HL-60 (cell line): ENCODE measurements around the gene ZNF627.

Experiments used
- DNase-seq, 2 experiments: peaks; one replicate each; pipeline ENCODE4 v3.0.0-alpha.2; 2010 to 2020; ENCODE audit warnings: low read depth in 1 of 2, low spot score in 1 of 2
- H3K27ac ChIP-seq: fragments of 250-450 bp; sonication (Bioruptor Pico); replicated peaks from 2 replicates; pipeline ENCODE4 v1.5.1; 2020; ENCODE audit warnings: mild to moderate bottlenecking, moderate library complexity
- H3K27me3 ChIP-seq: fragments of 250-450 bp; sonication (Bioruptor Pico); 2 replicates; pipeline ENCODE4 v1.5.1; 2021; ENCODE audit warnings: mild to moderate bottlenecking, moderate library complexity; ENCODE audit not compliant: insufficient read depth, poor library complexity, severe bottlenecking
- H3K4me3 ChIP-seq: replicated peaks from 2 replicates; pipeline ENCODE4 v1.5.1; 2011; ENCODE audit warnings: mild to moderate bottlenecking, control low read depth, low read length; ENCODE audit not compliant: insufficient read depth
- GABPA ChIP-seq: IDR thresholded peaks from 2 replicates; pipeline ENCODE4 v1.6.1; 2012; ENCODE audit warnings: low read depth
- POLR2AphosphoS5 ChIP-seq: IDR thresholded peaks from 2 replicates; pipeline ENCODE4 v1.6.1; 2012; ENCODE audit warnings: low read depth
- SPI1 ChIP-seq: IDR thresholded peaks from 2 replicates; pipeline ENCODE4 v1.6.1; 2012; ENCODE audit warnings: low read depth, mild to moderate bottlenecking, borderline replicate concordance
- TF ChIP-seq, protein P1 (sequence below): IDR thresholded peaks from one replicate; pipeline ENCODE4 v1.5.1; 2011; ENCODE audit warnings: low read length, control low read depth, inconsistent platforms; ENCODE audit not compliant: insufficient read depth
- TF ChIP-seq, protein P2 (sequence below): IDR thresholded peaks from 2 replicates; pipeline ENCODE4 v1.6.1; 2012; ENCODE audit warnings: low read depth; ENCODE audit not compliant: insufficient replicate concordance

ZNF627 gene

DNA sequence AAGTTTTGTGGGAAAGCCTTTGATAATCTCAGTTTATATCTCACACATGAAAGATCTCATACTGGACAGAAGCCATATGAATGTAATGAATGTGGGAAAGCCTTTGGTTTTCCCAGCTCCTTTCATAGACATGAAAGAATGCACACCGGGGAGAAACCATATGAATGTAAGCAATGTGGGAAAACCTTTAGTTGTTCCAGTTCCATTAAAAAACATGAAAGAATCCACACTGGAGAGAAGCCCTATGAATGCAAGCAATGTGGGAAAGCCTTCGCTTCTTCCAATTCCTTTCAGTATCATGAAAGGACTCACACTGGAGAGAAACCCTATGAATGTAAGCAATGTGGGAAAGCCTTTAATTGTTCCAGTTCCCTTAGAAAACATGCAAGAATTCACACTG, 54.8 kb downstream of the ZNF627 start:
- DNase-seq, result no peak
- TF ChIP-seq GABPA, result no peak
- no peak for TF ChIP-seq SPI1
- TF ChIP-seq, protein P1, sequence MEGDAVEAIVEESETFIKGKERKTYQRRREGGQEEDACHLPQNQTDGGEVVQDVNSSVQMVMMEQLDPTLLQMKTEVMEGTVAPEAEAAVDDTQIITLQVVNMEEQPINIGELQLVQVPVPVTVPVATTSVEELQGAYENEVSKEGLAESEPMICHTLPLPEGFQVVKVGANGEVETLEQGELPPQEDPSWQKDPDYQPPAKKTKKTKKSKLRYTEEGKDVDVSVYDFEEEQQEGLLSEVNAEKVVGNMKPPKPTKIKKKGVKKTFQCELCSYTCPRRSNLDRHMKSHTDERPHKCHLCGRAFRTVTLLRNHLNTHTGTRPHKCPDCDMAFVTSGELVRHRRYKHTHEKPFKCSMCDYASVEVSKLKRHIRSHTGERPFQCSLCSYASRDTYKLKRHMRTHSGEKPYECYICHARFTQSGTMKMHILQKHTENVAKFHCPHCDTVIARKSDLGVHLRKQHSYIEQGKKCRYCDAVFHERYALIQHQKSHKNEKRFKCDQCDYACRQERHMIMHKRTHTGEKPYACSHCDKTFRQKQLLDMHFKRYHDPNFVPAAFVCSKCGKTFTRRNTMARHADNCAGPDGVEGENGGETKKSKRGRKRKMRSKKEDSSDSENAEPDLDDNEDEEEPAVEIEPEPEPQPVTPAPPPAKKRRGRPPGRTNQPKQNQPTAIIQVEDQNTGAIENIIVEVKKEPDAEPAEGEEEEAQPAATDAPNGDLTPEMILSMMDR, result no peak
- no peak for TF ChIP-seq POLR2AphosphoS5
- H3K27ac ChIP-seq, result no peak overlapping the region
- no peaks in the 10 kb centered on the region for H3K27me3 ChIP-seq
- H3K4me3 ChIP-seq, result no peak overlapping the region

DNA sequence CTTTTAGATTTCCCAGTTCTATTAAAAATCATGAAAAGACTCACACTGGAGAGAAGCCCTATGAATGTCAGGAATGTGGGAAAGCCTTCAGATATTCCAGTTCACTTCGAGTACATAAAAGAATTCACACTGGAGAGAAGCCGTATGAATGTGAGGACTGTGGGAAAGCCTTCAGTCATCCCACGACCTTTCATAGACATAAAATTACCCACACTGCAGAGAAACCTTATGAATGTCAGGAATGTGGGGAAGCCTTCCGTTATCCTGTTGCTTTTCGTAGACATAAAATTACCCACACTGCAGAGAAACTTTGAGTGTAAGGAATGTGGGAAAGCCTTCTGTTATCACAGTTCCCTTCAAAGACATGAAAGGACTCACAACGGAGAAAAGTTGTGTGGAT, 55.2 kb downstream of the ZNF627 start:
- Histone ChIP-seq H3K27me3 (no peaks in the 10 kb centered on the region), H3K4me3 (no peak overlapping the region), H3K27ac (no peak overlapping the region)
- DNase-seq, result no peak
- TF ChIP-seq SPI1 (no peak), GABPA (no peak), POLR2AphosphoS5 (no peak)
- TF ChIP-seq, protein P2, sequence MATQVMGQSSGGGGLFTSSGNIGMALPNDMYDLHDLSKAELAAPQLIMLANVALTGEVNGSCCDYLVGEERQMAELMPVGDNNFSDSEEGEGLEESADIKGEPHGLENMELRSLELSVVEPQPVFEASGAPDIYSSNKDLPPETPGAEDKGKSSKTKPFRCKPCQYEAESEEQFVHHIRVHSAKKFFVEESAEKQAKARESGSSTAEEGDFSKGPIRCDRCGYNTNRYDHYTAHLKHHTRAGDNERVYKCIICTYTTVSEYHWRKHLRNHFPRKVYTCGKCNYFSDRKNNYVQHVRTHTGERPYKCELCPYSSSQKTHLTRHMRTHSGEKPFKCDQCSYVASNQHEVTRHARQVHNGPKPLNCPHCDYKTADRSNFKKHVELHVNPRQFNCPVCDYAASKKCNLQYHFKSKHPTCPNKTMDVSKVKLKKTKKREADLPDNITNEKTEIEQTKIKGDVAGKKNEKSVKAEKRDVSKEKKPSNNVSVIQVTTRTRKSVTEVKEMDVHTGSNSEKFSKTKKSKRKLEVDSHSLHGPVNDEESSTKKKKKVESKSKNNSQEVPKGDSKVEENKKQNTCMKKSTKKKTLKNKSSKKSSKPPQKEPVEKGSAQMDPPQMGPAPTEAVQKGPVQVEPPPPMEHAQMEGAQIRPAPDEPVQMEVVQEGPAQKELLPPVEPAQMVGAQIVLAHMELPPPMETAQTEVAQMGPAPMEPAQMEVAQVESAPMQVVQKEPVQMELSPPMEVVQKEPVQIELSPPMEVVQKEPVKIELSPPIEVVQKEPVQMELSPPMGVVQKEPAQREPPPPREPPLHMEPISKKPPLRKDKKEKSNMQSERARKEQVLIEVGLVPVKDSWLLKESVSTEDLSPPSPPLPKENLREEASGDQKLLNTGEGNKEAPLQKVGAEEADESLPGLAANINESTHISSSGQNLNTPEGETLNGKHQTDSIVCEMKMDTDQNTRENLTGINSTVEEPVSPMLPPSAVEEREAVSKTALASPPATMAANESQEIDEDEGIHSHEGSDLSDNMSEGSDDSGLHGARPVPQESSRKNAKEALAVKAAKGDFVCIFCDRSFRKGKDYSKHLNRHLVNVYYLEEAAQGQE, result no peak
- TF ChIP-seq, protein P1, result no peak

DNA sequence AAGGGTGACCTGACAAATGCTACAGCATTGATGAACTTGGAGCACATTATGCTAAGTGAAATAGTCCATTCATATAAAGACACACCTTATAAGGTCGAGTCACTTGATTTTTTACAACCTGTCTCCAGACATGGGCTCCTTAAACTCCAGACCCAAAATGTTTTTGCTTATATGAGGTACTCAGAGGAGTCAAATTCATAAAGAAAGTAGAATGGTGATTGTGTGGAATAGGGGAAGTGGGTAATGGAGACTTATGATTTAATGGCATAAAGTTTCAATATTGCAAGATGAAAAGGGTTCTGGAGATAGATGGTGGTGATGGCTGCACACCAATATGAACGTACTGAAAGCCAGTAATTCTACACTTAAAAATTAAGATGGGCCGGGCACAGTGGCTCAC, 59.3 kb downstream of the ZNF627 start:
- DNase-seq, result no peak
- H3K4me3 ChIP-seq, result no peak overlapping the region
- TF ChIP-seq, protein P2, result no peak
- no peak for TF ChIP-seq POLR2AphosphoS5
- TF ChIP-seq, protein P1, result no peak
- TF ChIP-seq SPI1, result no peak
- TF ChIP-seq GABPA, result no peak

DNA sequence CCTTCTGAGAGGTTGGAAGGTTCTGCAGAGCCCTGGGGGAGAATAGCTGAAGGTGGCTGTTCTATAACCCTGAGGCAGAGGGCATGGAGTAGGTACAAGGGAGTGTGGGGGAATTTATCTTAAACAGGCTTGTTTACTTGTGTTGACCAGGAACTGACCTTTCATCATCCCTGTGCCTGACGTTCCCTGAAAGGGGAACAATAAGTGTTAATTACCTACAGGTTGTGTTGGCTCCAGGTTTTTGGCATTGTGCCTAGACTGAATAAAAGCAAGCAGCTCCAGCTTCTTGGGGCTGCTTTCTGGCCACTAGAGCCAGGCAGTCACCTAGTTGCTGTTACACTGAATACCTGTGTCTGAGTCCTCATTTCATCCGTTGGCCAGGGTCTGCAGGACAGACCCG, 60.0 kb downstream of the ZNF627 start:
- H3K27ac ChIP-seq, result no peak overlapping the region
- no peak overlapping the region for H3K4me3 ChIP-seq
- TF ChIP-seq, protein P1, result no peak
- TF ChIP-seq POLR2AphosphoS5 (no peak), SPI1 (no peak), GABPA (no peak)
- TF ChIP-seq, protein P2, result no peak
- DNase-seq, result peak in 1 of 2 experiments; percentile 7
- no peaks in the 10 kb centered on the region for H3K27me3 ChIP-seq

More for the DNA sequence above, 59.3 kb downstream of the ZNF627 start:
- no peaks in the 10 kb centered on the region for H3K27me3 ChIP-seq
- no peak overlapping the region for H3K27ac ChIP-seq
